ENCODE measurements around the gene SLC25A21.

SLC25A21 gene

DNA sequence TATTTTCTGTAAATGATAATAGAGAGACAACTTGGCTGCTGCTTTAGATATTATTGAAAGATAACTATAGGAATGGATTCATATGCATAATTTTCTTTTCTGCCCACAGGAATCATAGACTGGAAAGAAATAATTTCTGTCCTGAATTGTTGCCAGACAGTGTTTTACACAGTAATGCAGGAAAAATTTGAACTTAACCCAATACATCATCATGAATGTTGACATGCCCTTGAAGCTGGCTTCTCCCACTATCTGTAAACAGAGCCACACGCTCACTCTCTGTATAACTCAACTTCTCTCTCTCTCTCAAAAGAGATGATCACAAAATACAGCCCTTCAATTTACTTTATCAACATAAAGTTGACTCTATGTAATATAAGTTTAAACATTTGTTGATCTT, 454.2 kb downstream of the SLC25A21 start:
- TF ChIP-seq SIN3A (IDR thresholded peaks at IDR 0.05; ENCODE audit: borderline replicate concordance, insufficient read depth, low read length) (no peak), FOXP2 (optimal IDR thresholded peaks at IDR 0.05; ENCODE audit: borderline replicate concordance, extremely low read depth, extremely low read length, insufficient read depth) (no peak), TAF1 (IDR thresholded peaks at IDR 0.05; ENCODE audit: borderline replicate concordance, insufficient read depth, low read length) (no peak), POLR2AphosphoS5 (IDR thresholded peaks at IDR 0.05; ENCODE audit: low read depth, low read length) (no peak)
- TF ChIP-seq, protein P1, sequence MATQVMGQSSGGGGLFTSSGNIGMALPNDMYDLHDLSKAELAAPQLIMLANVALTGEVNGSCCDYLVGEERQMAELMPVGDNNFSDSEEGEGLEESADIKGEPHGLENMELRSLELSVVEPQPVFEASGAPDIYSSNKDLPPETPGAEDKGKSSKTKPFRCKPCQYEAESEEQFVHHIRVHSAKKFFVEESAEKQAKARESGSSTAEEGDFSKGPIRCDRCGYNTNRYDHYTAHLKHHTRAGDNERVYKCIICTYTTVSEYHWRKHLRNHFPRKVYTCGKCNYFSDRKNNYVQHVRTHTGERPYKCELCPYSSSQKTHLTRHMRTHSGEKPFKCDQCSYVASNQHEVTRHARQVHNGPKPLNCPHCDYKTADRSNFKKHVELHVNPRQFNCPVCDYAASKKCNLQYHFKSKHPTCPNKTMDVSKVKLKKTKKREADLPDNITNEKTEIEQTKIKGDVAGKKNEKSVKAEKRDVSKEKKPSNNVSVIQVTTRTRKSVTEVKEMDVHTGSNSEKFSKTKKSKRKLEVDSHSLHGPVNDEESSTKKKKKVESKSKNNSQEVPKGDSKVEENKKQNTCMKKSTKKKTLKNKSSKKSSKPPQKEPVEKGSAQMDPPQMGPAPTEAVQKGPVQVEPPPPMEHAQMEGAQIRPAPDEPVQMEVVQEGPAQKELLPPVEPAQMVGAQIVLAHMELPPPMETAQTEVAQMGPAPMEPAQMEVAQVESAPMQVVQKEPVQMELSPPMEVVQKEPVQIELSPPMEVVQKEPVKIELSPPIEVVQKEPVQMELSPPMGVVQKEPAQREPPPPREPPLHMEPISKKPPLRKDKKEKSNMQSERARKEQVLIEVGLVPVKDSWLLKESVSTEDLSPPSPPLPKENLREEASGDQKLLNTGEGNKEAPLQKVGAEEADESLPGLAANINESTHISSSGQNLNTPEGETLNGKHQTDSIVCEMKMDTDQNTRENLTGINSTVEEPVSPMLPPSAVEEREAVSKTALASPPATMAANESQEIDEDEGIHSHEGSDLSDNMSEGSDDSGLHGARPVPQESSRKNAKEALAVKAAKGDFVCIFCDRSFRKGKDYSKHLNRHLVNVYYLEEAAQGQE (IDR thresholded peaks at IDR 0.05; ENCODE audit: insufficient read depth in 1 of 2, low read depth in 2 of 2, low read length in 2 of 2): no peak

DNA sequence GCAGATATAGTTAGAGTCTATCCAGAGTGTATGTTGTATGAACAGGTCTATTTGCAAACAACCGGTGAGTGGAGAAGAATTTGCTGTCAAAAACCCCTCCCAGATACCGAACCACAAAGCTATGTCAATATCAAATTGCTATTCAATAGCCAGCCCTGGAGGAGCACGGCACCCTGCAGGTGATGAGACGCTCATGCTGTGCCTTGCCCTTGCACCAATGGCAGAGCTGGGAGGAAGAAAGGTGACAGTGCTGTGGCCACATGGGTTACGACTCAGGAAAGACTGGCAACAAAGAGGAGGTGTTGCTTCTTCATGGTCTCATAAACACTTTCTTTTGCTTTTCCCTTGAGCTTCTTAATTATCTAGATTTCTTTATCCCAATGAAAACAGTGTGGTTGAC, 455.0 kb downstream of the SLC25A21 start:
- TF ChIP-seq FOXP2 (optimal IDR thresholded peaks at IDR 0.05; ENCODE audit: borderline replicate concordance, extremely low read depth, extremely low read length, insufficient read depth) (no peak), SIN3A (IDR thresholded peaks at IDR 0.05; ENCODE audit: borderline replicate concordance, insufficient read depth, low read length) (no peak), TAF1 (IDR thresholded peaks at IDR 0.05; ENCODE audit: borderline replicate concordance, insufficient read depth, low read length) (no peak)

DNA sequence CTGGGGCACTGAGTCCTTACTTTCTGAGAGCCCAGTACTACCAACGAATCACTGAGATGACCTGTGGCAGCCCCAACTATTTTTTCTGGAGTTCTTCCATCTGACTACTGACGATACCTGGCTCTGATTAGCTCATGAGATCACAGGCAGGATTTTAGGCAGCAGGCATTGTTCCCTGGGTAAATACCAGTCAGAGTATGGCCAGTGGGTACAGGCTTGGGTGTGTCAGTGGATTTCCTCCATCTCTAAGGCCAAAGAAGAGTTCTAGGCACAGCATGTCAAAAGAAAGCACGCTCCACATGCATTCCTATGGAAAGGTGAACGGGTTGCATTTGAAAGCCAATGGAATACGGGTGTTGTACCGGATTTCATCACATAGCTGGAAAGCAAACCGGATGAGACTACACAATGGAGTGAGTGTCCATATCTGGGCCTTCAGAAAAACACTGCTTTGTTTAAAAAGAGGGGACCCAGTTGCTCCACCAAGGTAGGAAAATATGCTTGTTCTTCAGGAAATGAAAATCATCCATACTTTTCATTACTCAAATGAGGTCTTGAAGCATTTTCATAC, 455.7 kb downstream of the SLC25A21 start:
- TF ChIP-seq, protein P1 (IDR thresholded peaks at IDR 0.05; ENCODE audit: insufficient read depth in 1 of 2, low read depth in 2 of 2, low read length in 2 of 2): no peak
- TF ChIP-seq SIN3A (IDR thresholded peaks at IDR 0.05; ENCODE audit: borderline replicate concordance, insufficient read depth, low read length): no peak
- TF ChIP-seq POLR2AphosphoS5 (IDR thresholded peaks at IDR 0.05; ENCODE audit: low read depth, low read length): no peak
- no peak for TF ChIP-seq TAF1 (IDR thresholded peaks at IDR 0.05; ENCODE audit: borderline replicate concordance, insufficient read depth, low read length)
- no peak for TF ChIP-seq FOXP2 (optimal IDR thresholded peaks at IDR 0.05; ENCODE audit: borderline replicate concordance, extremely low read depth, extremely low read length, insufficient read depth)

DNA sequence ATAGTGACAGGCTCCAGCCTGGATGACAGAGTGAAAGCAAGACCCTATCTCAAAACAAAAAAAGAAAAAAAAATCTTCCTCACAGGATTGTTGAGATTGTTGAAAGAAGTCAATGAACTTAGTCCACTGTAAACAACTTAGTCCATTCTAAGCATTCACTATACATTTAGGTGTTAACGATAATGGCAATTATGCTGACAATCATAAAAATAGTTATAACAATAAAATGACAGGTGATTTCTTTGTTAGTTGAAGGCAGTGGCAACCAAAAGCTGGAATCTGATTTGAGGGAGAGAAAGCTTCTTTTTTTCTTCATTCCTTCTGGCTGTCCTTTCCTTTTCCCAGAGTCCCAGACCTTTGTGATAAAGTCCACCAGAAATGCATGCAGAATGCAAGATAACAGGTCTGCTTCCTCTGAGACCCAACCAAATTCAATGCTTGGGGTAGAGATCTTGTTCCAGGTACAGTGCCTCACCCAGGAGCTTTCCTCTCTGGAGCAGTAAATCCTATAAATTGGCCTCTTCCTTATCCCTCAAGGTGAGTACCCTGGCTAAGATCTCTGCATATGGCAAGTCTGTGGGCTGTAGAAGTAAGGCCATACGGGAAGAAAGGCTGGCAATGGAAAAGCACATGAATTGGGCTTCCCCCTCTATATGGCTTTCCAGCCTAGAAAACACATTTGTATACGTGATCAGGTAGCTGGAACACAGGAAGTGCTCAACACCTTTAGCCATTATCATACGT, 458.3 kb downstream of the SLC25A21 start:
- no peak for TF ChIP-seq SIN3A (IDR thresholded peaks at IDR 0.05; ENCODE audit: borderline replicate concordance, insufficient read depth, low read length)
- no peak for TF ChIP-seq POLR2AphosphoS5 (IDR thresholded peaks at IDR 0.05; ENCODE audit: low read depth, low read length)
- no peak for TF ChIP-seq FOXP2 (optimal IDR thresholded peaks at IDR 0.05; ENCODE audit: borderline replicate concordance, extremely low read depth, extremely low read length, insufficient read depth)
- no peak for TF ChIP-seq TAF1 (IDR thresholded peaks at IDR 0.05; ENCODE audit: borderline replicate concordance, insufficient read depth, low read length)
- TF ChIP-seq, protein P1 (IDR thresholded peaks at IDR 0.05; ENCODE audit: insufficient read depth in 1 of 2, low read depth in 2 of 2, low read length in 2 of 2): no peak

DNA sequence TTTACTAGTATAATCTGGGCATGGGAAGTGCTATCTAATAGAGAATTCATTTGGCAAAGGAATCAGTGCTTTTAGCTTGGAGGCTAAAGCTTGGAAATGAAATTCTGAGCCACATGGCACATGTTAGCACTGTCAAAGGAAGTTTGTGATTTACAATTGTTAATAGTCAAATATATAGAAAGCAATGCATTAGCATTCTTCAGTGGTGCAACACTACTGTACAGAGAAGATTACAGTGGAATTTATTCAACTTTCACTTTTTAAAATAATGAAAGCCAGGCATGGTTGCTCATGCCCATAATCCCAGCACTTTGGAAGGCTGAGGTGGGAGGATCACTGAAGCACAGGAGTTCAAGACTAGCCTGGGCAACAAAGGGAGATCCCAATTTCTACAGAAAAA, 464.8 kb downstream of the SLC25A21 start:
- TF ChIP-seq, protein P1 (IDR thresholded peaks at IDR 0.05; ENCODE audit: insufficient read depth in 1 of 2, low read depth in 2 of 2, low read length in 2 of 2): no peak
- TF ChIP-seq POLR2AphosphoS5 (IDR thresholded peaks at IDR 0.05; ENCODE audit: low read depth, low read length) (no peak), FOXP2 (optimal IDR thresholded peaks at IDR 0.05; ENCODE audit: borderline replicate concordance, extremely low read depth, extremely low read length, insufficient read depth) (no peak), SIN3A (IDR thresholded peaks at IDR 0.05; ENCODE audit: borderline replicate concordance, insufficient read depth, low read length) (no peak), TAF1 (IDR thresholded peaks at IDR 0.05; ENCODE audit: borderline replicate concordance, insufficient read depth, low read length) (no peak)
